DND-41 (cell line): ENCODE data around the gene LMOD3.

Source experiments
- ATAC-seq: fragments of 200-7000 bp; cut with Tn5 transposase; 3 replicates; pipeline ENCODE4 v1.9.1; 2021; ENCODE audit warnings: low read depth; ENCODE audit not compliant: insufficient read depth
- DNase-seq: peaks from one replicate; pipeline ENCODE4 v3.0.0-alpha.2; 2020
- H2AFZ ChIP-seq: 2 replicates; pipeline ENCODE4 v1.6.0; 2012; ENCODE audit warnings: low read depth, low read length
- H3K27ac ChIP-seq: 2 replicates; pipeline ENCODE4 v1.5.1; 2012; ENCODE audit warnings: low read length, inconsistent platforms
- H3K27me3 ChIP-seq: fragments of 200-600 bp; sonication (generic); 2 replicates; pipeline ENCODE4 v1.6.0; 2012; ENCODE audit warnings: low read length, mild to moderate bottlenecking, inconsistent platforms; ENCODE audit not compliant: insufficient read depth, poor library complexity
- H3K36me3 ChIP-seq: 2 replicates; pipeline ENCODE4 v1.5.1; 2012; ENCODE audit warnings: low read length, inconsistent platforms; ENCODE audit not compliant: insufficient read depth
- H3K4me1 ChIP-seq: 2 replicates; pipeline ENCODE4 v1.5.1; 2012; ENCODE audit warnings: mild to moderate bottlenecking, low read length; ENCODE audit not compliant: insufficient read depth
- H3K4me2 ChIP-seq: 2 replicates; pipeline ENCODE4 v1.6.0; 2012; ENCODE audit warnings: mild to moderate bottlenecking, moderate library complexity, low read length, inconsistent platforms; ENCODE audit not compliant: insufficient read depth
- H3K4me3 ChIP-seq, 2 experiments: fragments of 200-600 bp in 1 of 2; shearing (Covaris generic) in 1 of 2; 2 replicates each; pipeline ENCODE4 v1.5.1; 2012 to 2016; ENCODE audit warnings: inconsistent platforms in 2 of 2, low read length in 2 of 2, mild to moderate bottlenecking in 2 of 2, low read depth in 1 of 2, moderate library complexity in 1 of 2
- H3K79me2 ChIP-seq: 2 replicates; pipeline ENCODE4 v1.6.0; 2012; ENCODE audit warnings: low read length, inconsistent platforms; ENCODE audit not compliant: insufficient read depth
- H3K9ac ChIP-seq: 2 replicates; pipeline ENCODE4 v1.6.0; 2012; ENCODE audit warnings: low read depth, mild to moderate bottlenecking, inconsistent platforms, low read length, moderate library complexity
- H3K9me3 ChIP-seq: 2 replicates; pipeline ENCODE4 v1.5.1; 2012; ENCODE audit warnings: low read length, moderate library complexity, mild to moderate bottlenecking, inconsistent platforms; ENCODE audit not compliant: insufficient read depth, severe bottlenecking
- H4K20me1 ChIP-seq: 2 replicates; pipeline ENCODE4 v1.6.0; 2012; ENCODE audit warnings: low read length; ENCODE audit not compliant: insufficient read depth
- EZH2 ChIP-seq: IDR thresholded peaks from 3 replicates; pipeline ENCODE4 v1.6.1; 2012; ENCODE audit warnings: borderline replicate concordance, low read depth, mild to moderate bottlenecking, moderate library complexity, low read length, inconsistent platforms; ENCODE audit not compliant: severe bottlenecking
- TF ChIP-seq, protein P1 (sequence below): IDR thresholded peaks from 2 replicates; pipeline ENCODE4 v1.5.1; 2012; ENCODE audit warnings: borderline replicate concordance, low read length, moderate library complexity, mild to moderate bottlenecking; ENCODE audit not compliant: poor library complexity, severe bottlenecking; ENCODE audit errors: extremely low read depth

LMOD3 gene

DNA sequence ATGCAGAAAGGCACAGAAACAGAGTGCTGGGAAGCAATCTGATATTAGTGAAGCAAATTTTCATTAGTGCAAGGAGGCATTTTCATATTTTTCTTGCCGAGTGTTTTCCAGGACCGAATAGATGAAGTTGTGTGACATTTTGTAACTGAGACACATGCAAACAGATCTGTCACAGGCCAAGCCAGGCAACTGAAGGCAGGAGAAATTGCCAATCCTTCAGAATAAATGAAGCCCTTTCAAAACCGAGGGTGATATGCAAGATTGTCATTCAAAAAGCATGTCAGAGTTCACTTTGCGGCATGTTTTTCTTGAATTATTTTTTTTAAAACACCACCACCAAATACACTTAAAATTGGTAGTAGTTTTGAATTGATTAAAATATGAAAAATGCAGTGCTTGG lies 6.2 kb downstream of the LMOD3 start:
- Histone ChIP-seq H2AFZ (no peak overlapping the region), H4K20me1 (no peaks in the 10 kb centered on the region), H3K27ac (no peak overlapping the region), H3K79me2 (no peaks in the 10 kb centered on the region), H3K4me1 (no peaks in the 10 kb centered on the region), H3K27me3 (no peaks in the 10 kb centered on the region), H3K4me3 (no peak overlapping the region), H3K9me3 (no peaks in the 10 kb centered on the region), H3K36me3 (no peaks in the 10 kb centered on the region), H3K4me2 (no peak overlapping the region), H3K9ac (no peak overlapping the region)
- ATAC-seq (no peak), DNase-seq (no peak)
- no peak for TF ChIP-seq EZH2
- TF ChIP-seq, protein P1, sequence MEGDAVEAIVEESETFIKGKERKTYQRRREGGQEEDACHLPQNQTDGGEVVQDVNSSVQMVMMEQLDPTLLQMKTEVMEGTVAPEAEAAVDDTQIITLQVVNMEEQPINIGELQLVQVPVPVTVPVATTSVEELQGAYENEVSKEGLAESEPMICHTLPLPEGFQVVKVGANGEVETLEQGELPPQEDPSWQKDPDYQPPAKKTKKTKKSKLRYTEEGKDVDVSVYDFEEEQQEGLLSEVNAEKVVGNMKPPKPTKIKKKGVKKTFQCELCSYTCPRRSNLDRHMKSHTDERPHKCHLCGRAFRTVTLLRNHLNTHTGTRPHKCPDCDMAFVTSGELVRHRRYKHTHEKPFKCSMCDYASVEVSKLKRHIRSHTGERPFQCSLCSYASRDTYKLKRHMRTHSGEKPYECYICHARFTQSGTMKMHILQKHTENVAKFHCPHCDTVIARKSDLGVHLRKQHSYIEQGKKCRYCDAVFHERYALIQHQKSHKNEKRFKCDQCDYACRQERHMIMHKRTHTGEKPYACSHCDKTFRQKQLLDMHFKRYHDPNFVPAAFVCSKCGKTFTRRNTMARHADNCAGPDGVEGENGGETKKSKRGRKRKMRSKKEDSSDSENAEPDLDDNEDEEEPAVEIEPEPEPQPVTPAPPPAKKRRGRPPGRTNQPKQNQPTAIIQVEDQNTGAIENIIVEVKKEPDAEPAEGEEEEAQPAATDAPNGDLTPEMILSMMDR, result no peak

DNA sequence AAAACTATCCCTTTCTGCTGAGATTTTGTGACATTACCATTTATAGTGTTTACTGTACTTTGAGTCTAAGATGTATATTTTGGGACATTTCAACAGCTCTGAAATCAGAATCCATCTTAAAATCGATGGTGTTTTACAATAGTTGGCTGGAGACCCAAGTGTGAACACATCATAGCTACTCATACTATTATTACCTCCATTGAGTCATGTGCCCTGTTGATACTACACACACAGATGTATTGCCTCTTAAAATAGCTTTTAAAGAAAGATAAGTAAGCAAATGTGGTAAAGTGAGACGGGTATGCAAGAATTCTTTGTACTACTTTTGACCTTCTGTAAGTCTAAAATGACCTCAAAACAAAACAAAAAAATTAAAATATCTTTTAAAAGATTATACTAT lies 6.7 kb downstream of the LMOD3 start:
- Histone ChIP-seq H2AFZ (no peak overlapping the region), H3K36me3 (no peaks in the 10 kb centered on the region), H3K27me3 (no peaks in the 10 kb centered on the region), H3K4me3 (no peak overlapping the region), H3K9ac (no peak overlapping the region), H3K9me3 (no peaks in the 10 kb centered on the region), H3K4me1 (no peaks in the 10 kb centered on the region), H3K79me2 (no peaks in the 10 kb centered on the region), H3K27ac (no peak overlapping the region), H4K20me1 (no peaks in the 10 kb centered on the region), H3K4me2 (no peak overlapping the region)
- TF ChIP-seq EZH2, result no peak
- TF ChIP-seq, protein P1, result no peak
- ATAC-seq (no peak), DNase-seq (no peak)

DNA sequence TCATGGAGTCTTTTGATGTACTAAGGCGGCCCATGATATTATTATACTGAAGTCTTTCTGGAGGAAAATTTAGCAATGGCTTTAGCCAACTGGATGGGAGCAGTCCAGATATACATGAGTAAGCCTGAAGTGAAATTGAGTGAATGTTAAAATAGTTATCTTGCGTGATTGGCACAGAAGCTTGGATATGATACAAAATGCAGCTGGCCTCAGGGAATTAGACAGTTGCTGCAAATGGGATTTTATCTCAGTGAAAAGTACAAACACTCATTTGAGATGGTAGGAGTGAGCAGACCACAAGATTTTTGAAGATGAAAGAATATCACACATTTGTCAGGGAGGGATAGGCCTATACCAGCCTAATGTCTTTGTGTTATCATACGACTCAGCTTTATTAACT lies 8.9 kb downstream of the LMOD3 start:
- H3K27me3 ChIP-seq, result no peaks in the 10 kb centered on the region
- H3K36me3 ChIP-seq, result no peaks in the 10 kb centered on the region
- H3K4me3 ChIP-seq, result no peak overlapping the region
- no peak for DNase-seq
- H3K27ac ChIP-seq, result no peak overlapping the region
- no peaks in the 10 kb centered on the region for H4K20me1 ChIP-seq
- H3K9me3 ChIP-seq, result no peaks in the 10 kb centered on the region
- no peaks in the 10 kb centered on the region for H3K79me2 ChIP-seq
- H3K4me2 ChIP-seq, result no peak overlapping the region
- H3K9ac ChIP-seq, result no peak overlapping the region
- 0 out of 2 replicates have a peak overlapping the region, but pooled peaks have one; percentile 7 for H2AFZ ChIP-seq
- H3K4me1 ChIP-seq, result no peaks in the 10 kb centered on the region
- peak; percentile 55; the same call in 1 of the 3 replicates for ATAC-seq
- no peak for TF ChIP-seq EZH2
- TF ChIP-seq, protein P1, result no peak
